Activated T-cell treated with anti-CD3 and anti-CD28 coated beads for 4 hours (primary cell): ENCODE measurements around the gene KCNQ1.

Experiments used
- DNase-seq: peaks from one replicate; pipeline ENCODE4 v3.0.0-alpha.2; 2020

Gene KCNQ1

DNA sequence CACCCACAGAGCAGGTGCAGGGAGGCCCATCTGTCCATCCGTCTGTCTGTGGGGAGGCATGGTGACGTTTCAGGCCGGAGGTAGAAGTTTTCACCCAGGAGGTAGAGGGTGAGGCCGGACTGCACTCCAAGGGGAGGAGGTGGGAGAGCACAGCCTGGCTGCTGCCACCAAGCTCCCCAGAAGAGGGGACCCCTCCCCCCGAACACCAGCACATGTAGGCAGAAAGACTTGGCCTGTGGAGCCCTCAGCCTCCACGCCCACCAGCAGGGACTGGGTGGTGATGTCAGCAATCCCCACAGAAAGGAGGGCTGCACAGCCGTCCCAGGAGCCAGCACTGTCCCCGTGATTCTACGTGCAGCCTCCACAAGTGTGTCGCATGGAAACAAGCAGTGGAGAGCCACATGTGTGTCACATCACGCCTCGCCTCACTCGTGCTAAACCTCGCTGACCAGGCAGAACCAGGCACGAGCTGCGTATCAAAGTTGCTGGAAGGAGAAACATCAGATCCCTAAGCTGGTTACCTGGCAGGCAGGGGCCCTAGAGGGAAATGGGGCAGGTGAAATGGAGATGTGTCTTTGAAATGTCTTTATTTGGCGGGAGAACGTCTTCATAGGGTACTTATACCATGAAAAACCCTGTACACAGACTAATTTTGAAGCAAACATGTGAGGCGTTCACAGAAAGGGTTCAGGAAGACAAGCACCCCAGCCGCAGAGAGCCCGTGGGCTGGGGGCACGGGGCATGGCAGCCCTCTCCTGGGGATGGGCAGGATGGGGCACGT, 391.7 kb downstream of the KCNQ1 start:
- DNase-seq, result no peak

- no peak for DNase-seq
Observed at GRCh38 chr11:2837096-2837601, 392.3 kb downstream of the KCNQ1 start.

- no peak for DNase-seq
Observed at GRCh38 chr11:2837651-2838050, 392.8 kb downstream of the KCNQ1 start.

- no peak for DNase-seq
Observed at GRCh38 chr11:2838091-2838490, 393.3 kb downstream of the KCNQ1 start.

- DNase-seq, result no peak
Observed at GRCh38 chr11:2838676-2839294, 394.0 kb downstream of the KCNQ1 start.

DNA sequence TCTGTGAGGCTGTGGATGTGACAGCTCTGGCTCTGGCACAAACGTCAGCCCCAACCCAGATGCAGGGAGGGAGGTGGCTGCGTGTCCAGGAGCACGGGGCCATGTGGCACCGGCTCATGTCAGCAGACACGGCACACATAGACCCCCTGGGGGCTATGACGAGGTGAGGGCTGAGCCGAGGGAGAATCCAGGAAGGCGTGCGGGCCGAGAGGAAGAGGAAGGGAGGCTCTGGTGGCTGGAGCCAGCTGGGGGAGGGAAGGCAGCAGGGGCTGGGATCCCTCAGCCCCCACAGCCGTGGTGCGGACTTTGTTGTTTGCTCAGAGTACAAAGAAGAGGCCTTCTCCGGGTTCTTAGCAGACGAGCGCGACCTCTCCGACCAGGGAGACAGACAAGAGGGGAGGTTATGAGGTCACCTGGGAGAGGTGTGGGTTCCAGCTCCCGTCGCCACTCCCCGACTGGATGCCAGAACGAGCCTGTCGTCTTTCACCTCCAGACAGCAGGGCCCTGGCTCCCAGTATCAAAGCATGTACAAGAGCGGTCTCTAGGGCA, 394.7 kb downstream of the KCNQ1 start:
- no peak for DNase-seq

GRCh38 chr11:2841411-2842190, 396.8 kb downstream of the KCNQ1 start:
- no peak for DNase-seq

GRCh38 chr11:2842876-2843275, 398.1 kb downstream of the KCNQ1 start:
- no peak for DNase-seq

- DNase-seq, result no peak
Observed at GRCh38 chr11:2843551-2843950, 398.7 kb downstream of the KCNQ1 start.

DNA sequence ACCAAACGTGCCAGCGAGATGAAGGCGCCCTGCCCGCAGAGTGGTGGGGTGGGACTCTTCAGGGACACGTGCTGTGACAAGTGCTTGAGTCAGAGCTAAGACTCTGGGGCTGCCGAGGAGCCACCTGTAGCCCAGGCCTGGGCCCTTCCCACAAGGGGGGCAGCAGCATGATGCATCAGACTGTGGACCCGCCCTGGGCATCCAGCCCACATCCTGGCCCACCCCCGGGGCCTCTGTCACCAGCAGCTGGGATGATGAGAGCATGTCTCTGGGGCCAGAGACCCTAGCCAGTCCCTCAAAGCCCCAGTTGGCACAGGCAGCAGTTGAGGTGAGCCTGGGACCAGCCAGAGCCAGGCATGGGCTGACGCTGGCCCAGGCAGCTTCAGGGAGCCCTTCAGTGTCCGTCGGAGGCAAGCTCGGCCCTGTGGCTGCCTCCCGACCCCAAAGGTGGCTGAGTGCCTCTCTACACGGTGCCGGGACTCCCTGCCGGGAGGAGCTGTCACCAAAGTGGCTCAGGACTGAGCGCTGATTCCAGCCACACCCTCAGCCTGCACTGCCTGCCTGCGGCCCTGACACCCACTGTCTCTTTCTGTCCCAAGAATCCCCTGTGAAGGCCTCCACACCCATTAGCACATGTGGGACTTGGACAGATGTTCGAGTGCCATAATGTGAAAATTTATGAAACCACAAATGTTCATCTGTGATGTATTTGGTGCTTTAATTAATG, 399.5 kb downstream of the KCNQ1 start:
- no peak for DNase-seq

- no peak for DNase-seq
Observed at GRCh38 chr11:2844996-2845395, 400.2 kb downstream of the KCNQ1 start.

- no peak for DNase-seq
Observed at GRCh38 chr11:2846056-2846455, 401.2 kb downstream of the KCNQ1 start.

GRCh38 chr11:2846470-2846869, 401.7 kb downstream of the KCNQ1 start:
- no peak for DNase-seq

GRCh38 chr11:2847561-2847960, 402.8 kb downstream of the KCNQ1 start:
- no peak for DNase-seq

DNA sequence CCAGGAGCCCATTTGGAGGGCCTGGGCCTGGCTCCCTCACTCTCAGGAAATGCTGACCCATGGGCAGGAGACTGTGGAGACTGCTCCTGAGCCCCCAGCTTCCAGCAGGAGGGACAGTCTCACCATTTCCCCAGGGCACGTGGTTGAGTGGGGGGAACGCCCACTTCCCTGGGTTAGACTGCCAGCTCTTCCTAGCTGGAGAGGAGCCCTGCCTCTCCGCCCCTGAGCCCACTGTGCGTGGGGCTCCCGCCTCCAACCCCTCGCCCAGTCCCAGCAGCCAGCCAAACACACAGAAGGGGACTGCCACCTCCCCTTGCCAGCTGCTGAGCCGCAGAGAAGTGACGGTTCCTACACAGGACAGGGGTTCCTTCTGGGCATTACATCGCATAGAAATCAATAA, 403.7 kb downstream of the KCNQ1 start:
- DNase-seq, result no peak

DNA sequence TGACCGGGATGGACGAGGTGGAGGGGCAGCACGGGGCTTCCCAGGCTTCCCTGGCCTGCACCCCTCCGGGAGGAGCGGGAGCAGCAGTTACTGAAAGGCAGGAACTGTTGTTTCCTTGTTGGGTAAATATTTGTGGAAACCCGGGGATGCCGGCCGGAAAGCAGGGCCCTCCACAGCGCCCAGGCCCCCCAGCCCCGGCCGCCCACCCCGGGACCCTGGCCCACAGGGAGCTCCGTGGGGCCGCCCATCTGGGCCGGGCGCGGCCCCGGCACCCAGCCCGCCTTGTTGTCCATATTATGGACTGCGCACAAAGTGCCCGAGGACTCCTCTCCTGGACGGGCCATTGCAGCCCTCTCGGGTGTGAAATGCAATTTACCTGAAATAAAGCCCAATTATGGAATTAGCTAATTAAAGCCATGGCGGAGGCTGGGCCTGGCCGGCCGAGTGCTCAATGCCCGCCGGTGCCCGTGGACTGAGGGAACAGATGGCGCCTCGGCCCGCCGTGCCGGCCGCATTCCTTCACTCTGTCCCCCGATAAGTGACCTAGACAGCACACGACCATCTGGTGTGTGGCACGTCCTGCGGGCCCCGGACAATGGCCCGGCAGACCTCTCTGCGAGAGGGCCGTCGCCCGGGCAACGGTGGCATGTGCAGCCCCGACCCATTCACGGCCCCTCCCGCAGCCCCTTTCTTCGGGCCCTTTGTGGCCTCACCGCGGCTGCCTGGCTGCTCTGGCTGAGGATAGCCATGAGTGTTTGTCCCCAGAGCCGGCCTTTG, 405.4 kb downstream of the KCNQ1 start:
- no peak for DNase-seq

- DNase-seq, result no peak
Observed at GRCh38 chr11:2853401-2853800, 408.6 kb downstream of the KCNQ1 start.

DNA sequence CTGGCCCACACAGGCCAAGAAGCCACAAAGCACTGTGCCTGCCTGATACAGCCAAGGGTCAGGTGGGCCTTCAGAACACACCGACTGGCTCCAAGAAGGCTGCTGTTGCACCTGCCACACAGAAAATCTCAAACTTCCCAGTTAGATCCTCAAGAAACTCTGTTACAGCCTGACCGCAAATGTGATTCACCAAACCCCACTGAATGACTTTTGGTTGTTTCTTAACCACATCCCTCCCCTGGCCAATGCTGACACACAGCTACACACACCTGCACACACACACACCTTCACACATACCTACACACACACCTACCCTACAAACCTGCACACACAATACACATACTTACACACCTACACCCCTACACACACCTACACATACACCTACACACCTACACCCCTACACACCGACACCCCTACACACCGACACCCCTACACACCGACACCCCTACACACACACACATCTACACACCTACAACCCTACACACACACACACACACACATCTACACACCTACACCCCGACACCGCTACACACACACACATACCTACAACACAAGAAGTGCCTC, 409.3 kb downstream of the KCNQ1 start:
- no peak for DNase-seq

- no peak for DNase-seq
Observed at GRCh38 chr11:2855162-2855561, 410.4 kb downstream of the KCNQ1 start.

DNA sequence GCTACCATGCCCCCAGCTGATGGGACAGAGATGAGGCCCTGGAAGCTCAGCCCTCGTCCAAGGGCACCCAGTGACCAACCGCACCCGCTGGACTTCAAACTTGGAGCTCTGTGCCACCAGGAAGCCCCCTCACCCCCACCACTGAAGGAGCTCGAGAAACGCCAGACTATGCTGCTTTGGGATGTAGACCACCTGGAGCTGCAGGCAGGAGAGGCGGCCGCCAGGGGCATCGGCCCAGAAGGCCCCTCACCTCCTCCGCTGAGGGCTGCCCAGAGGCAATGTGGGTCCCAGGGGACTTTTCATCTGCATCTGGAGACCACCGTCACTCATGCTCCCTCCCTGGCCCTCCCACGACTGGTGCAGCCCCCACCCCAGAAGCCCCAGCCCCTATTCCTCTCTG, 412.5 kb downstream of the KCNQ1 start:
- DNase-seq, result no peak

GRCh38 chr11:2857918-2858317, 413.1 kb downstream of the KCNQ1 start:
- no peak for DNase-seq
